ENCODE data around the gene DGKA.

- TF ChIP-seq ZFP30 (CRISPR knock-in tag; IDR thresholded peaks at IDR 0.05) (no peak), GLIS3 (CRISPR knock-in tag; IDR thresholded peaks at IDR 0.05) (no peak), CREB5 (CRISPR knock-in tag; IDR thresholded peaks at IDR 0.05; ENCODE audit: low read depth) (no peak), CSRNP3 (CRISPR knock-in tag; IDR thresholded peaks at IDR 0.05) (no peak), ZNF565 (CRISPR knock-in tag; conservative IDR thresholded peaks at IDR 0.05; ENCODE audit: low read depth) (no peak), PATZ1 (CRISPR knock-in tag; IDR thresholded peaks at IDR 0.05; ENCODE audit: borderline replicate concordance) (no peak), RARB (CRISPR knock-in tag; IDR thresholded peaks at IDR 0.05) (no peak), ESRRG (CRISPR knock-in tag; IDR thresholded peaks at IDR 0.05) (no peak), SNAI2 (CRISPR knock-in tag; IDR thresholded peaks at IDR 0.05) (no peak), BACH2 (CRISPR knock-in tag; IDR thresholded peaks at IDR 0.05; ENCODE audit: borderline replicate concordance) (no peak), ARNTL (CRISPR knock-in tag; IDR thresholded peaks at IDR 0.05; ENCODE audit: borderline replicate concordance, low read depth) (no peak), TOX (CRISPR knock-in tag; IDR thresholded peaks at IDR 0.05; ENCODE audit: borderline replicate concordance) (no peak), ISL1 (CRISPR knock-in tag; IDR thresholded peaks at IDR 0.05) (no peak), ZC3H10 (CRISPR knock-in tag; IDR thresholded peaks at IDR 0.05) (no peak)
Observed at GRCh38 chr12:55899082-55899481, 31.9 kb upstream of the DGKA start.
